ENCODE measurements around the gene TTC39A.

The TTC39A gene

GRCh38 chr1:51348147-51348527, 17.8 kb upstream of the TTC39A start:
- DNase-seq: no peak
- H3K4me3 ChIP-seq (ENCODE audit: low read depth, low read length): no peak overlapping the region
- TF ChIP-seq CTCF (IDR thresholded peaks at IDR 0.05; ENCODE audit: low read depth, low read length): no peak
- H3K36me3 ChIP-seq: no peaks in the 10 kb centered on the region
- H3K27ac ChIP-seq: no peak overlapping the region
- no peaks in the 10 kb centered on the region for H3K27me3 ChIP-seq (ENCODE audit: insufficient read depth, low read depth, severe bottlenecking)
- H3K9me3 ChIP-seq (ENCODE audit: severe bottlenecking): no peaks in the 10 kb centered on the region

DNA sequence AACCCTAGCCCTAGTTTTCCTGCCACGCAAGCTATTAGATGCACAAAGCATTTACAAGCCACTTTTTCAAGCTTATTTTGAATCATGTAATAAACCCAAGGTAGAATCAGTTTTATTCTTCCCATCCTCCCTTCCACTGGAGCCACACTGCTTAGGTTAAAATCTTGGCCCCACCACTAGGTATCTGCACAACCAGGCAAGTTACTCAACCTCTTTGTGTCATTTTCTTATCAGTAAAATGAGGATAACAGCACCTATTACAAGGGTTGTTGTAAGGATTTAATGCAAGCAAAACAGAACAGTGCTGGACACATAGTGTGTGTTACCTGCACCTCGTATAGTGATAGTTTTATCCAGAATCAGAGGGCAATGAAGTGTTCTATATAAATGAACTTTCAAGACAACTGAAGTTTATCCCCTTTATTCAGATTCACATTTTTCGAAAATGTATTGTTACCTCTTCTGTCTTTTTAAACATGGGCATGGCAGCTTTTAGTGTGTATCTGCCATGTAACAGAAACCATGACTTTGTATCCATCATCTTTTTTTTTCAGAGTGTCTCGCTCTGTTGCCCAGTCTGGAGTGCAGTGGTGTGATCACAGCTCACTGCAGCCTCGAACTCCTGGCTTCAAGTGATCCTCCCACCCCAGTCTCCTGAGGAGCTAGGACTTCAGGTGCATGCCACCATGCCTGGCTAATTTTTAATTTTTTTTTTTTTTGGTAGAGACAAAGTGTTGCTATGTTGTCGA, 17.2 kb upstream of the TTC39A start:
- no peak overlapping the region for H3K4me3 ChIP-seq (ENCODE audit: low read depth, low read length)
- no peaks in the 10 kb centered on the region for H3K9me3 ChIP-seq (ENCODE audit: severe bottlenecking)
- no peak overlapping the region for H3K27ac ChIP-seq
- no peak for TF ChIP-seq CTCF (IDR thresholded peaks at IDR 0.05; ENCODE audit: low read depth, low read length)
- H3K36me3 ChIP-seq: no peaks in the 10 kb centered on the region
- no peak for DNase-seq
- no peaks in the 10 kb centered on the region for H3K27me3 ChIP-seq (ENCODE audit: insufficient read depth, low read depth, severe bottlenecking)

DNA sequence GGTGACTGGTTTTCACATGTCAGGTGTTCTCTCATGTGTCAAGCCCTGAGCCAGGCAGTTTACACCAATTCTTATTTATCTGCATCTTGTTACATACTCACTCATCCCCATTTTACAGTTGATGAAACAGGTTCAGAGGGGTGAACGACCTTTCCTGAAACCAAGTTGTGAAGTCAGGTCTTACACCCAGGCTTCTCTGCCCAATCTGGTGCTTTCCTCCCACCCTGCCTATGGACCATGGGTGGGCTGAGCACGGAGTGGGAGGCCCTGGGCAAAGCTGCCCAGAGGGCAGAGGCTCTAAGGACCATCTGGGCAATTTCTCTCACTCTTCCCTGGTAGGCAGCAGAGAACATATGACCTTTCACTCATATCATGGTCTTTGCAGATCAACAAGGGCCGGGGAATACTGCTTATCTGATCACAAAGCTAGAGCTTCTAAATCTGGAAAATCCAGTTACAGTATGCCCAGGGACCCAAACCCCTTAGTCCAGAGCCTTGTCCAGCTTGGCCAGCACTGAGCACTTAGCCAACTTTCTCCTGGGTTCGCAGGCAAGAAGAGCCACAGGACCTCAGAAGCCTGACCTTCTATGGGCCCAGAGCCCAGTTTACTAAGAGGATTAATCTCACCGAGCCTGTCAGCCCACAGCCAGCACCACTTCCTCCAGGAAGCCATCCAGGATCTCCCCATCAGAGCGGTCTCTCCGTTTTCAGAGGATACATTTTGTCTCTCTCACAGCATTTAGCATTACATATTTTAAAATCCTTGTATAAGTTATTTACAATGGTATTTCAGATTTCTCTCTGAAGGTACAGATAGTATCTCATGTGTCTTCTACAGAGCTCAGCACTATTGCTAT, 16.0 kb upstream of the TTC39A start:
- Histone ChIP-seq H3K4me3 (ENCODE audit: low read depth, low read length) (no peak overlapping the region), H3K36me3 (no peaks in the 10 kb centered on the region), H3K9me3 (ENCODE audit: severe bottlenecking) (no peaks in the 10 kb centered on the region), H3K27ac (no peak overlapping the region), H3K27me3 (ENCODE audit: insufficient read depth, low read depth, severe bottlenecking) (no peaks in the 10 kb centered on the region)
- no peak for TF ChIP-seq CTCF (IDR thresholded peaks at IDR 0.05; ENCODE audit: low read depth, low read length)
- DNase-seq: no peak

DNA sequence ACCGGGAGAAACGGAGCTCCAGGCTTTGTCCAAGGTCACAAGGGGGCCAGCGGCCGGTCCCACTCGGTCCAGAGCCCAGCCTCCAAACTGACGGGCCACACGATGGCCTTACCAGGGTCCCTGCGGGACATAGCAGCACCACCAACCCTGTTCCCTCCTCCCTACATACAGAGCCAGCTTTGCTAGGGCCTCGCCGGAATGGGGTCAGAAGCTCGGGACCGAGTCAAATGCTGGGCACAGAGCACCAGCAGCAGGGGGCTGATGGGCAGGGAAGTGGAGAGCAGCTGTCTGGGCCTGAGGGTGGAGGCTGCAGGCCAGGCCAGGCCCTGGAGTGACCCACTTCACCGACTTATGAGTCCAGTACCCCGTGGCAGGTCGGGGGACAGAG, 14.9 kb upstream of the TTC39A start:
- DNase-seq: no peak
- Histone ChIP-seq H3K27ac (no peak overlapping the region), H3K9me3 (ENCODE audit: severe bottlenecking) (no peaks in the 10 kb centered on the region), H3K27me3 (ENCODE audit: insufficient read depth, low read depth, severe bottlenecking) (no peaks in the 10 kb centered on the region), H3K36me3 (no peaks in the 10 kb centered on the region), H3K4me3 (ENCODE audit: low read depth, low read length) (no peak overlapping the region)
- no peak for TF ChIP-seq CTCF (IDR thresholded peaks at IDR 0.05; ENCODE audit: low read depth, low read length)

- DNase-seq: peak; percentile 24
- Histone ChIP-seq H3K4me3 (ENCODE audit: low read depth, low read length) (no peak overlapping the region), H3K27me3 (ENCODE audit: insufficient read depth, low read depth, severe bottlenecking) (no peaks in the 10 kb centered on the region), H3K9me3 (ENCODE audit: severe bottlenecking) (no peaks in the 10 kb centered on the region), H3K27ac (no peak overlapping the region), H3K36me3 (no peaks in the 10 kb centered on the region)
- TF ChIP-seq CTCF (IDR thresholded peaks at IDR 0.05; ENCODE audit: low read depth, low read length): no peak
Measured at GRCh38 chr1:51344602-51345299, 14.4 kb upstream of the TTC39A start.

All from WERI-Rb-1 (cell line).